Activated CD8-positive, alpha-beta memory T cell treated with anti-CD3 and anti-CD28 coated beads, Interleukin-2, amount 50 U/mL, for 48 hours (primary cell): Measurements from ENCODE around the gene CFAP54.

ENCODE experiments used
- DNase-seq: peaks from one replicate; pipeline ENCODE4 v3.0.0-alpha.2; 2020

Gene CFAP54

DNA sequence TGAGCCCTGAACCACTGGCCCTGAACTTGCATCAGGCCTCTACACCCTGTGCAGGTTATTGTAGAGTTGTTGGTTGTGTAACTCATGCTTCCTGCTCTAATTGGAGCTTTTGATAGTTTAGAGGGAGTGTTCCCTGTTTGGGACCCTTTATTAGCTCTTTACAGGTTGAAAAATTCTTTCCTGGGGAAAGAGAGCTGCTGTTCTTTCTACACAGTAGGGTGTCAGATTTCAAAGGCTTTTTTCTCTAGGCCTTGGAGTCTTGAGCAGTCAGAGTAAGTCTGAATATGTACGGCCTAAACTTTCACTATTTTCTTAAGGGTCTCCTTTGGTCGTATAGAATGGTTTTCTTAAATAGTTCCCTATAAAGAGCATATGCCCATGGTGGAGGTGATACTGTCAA, 356.9 kb downstream of the CFAP54 start:
- no peak for DNase-seq

DNA sequence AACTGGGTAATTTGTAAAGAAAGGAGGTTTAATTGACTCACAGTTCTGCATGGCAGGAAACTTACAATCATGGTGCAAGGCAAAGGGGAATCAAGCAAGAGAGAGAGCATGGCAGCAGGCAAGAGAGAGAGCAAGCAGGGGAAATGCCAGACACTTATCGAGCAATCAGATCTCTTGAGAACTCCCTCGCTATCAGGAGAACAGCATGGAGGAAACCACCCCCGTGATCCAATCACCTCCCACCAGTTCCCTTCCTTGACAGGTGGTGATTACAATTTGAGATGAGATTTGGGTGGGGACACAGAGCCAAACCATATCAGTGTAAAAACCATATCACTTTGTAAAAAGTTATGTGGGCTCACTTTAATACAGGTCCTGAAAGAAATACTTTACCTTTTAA, 361.3 kb downstream of the CFAP54 start:
- DNase-seq, result no peak

DNA sequence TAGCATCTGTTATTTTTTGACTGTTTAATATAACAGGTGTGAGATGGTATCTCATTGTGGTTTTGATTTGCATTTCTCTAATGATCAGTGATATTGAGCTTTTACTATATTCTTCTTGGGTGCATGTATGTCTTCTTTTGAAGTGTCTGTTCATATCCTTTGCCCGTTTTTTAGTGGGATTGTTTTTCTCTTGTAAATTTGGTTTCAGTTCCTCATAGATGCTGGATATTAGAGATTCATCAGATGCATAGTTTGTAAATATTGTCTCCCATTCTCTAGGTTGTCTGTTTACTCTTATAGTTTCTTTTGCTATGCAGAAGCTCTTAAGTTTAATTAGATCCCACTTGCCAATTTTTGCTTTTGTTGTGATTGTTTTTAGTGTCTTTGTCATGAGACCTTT, 368.8 kb downstream of the CFAP54 start:
- no peak for DNase-seq

DNA sequence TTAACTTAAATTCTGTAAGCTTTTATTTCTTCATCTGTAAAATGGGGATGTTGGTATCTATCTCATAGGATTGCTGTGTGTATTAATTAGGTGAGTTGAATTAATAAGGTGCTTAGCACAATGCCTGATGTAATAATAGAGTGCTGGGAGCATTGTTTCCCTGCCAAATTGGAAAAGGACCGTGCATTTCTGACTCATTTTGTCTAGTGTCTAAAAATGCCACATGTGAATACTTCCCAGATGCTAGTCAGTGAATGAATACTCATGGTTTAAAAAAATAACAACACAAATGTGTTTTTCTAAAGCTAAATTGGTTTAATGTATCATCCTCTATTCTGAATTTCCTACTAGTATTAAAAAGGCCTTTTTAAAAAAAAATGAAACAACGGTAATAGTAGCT, 372.3 kb downstream of the CFAP54 start:
- no peak for DNase-seq

DNA sequence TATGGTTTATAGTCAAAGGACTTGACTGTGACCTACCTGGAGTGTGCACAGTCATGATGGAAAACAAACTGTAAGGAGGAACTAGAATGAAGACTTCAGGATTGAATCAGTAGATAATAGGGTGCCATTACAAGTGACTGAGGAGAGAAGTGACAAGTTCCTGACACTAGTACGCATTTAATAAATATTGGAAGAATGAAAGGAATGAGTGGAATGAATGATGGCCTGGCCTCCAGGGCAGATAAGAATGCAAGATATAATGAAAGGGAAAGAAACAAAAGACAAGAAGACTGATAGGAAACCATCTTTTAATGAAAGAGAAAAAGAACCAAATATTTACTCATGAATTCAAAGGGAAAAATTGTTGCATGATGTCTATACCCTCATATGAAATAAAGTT, 372.9 kb downstream of the CFAP54 start:
- no peak for DNase-seq

DNA sequence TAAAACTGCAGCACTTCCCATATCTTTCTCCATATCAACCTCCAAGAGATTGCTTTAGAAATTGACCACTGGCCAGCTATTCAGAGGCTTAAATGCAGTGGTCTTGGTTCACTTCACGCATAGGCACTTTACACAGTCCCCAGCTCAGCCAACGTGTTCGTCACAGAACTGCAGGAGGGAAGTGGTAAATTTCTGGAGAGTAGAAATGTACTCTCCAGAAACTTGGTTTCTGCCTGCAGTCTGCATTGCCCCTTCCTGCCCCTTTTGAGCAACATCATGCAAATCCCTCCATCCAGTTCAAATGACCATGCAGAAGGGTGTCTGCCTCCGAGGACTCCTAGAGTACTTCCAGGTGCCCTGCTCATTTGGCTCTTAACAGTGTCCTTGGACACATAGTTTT, 375.0 kb downstream of the CFAP54 start:
- DNase-seq, result no peak

DNA sequence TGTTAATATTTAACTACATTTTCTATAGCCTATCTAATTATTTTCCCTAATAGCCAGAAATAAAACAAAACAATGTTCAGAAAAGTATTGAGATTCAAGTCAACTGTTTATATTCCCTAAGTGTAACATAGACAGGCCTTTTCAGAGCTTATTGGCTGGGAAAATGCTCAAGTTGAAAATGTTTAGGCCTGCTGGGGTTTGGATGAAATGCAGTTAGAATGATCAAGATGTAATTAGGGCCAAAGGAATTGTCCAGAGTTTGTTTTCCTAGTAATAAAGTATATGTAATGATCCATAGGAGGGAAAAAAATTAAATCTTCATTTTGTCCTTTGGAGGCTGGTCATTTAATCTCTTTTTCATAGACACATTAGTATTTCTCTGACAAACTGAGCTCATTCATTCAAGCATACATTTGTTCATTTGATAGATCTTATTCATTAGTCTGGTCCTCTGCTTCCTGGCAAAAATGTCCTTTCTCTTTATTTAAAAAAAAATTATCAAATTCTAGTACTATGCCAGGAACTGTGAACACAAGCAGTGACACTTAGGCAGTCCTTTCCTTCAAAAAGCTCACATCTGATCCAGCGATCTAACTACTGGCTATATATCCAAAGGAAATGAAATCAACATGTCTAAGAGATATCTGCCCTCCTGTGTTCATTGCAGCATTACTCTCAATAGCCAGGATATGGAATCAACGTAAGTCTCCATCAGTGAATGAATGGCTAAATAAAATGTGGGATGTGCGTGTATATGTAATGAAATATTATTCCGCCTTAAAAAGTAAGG, 377.6 kb downstream of the CFAP54 start:
- DNase-seq, result no peak

DNA sequence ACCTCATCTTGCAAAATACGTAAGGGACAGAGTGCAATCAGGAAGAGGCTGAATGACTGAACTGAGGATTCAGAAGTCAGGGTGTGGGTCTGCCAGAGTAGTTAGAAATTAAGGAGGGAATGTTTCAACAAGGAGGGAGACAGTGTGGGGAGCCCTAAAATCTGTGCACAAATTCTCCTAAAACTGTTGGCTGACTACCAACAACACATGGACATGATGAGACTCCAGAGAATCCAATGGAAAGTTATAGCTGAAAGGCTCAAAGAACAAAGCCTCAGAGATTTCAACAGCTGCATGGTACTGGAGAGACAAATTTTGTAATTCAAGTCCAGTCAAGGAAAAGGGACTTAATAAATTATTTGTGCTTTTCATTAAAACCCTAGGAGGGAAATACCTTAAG, 381.6 kb downstream of the CFAP54 start:
- DNase-seq, result no peak

DNA sequence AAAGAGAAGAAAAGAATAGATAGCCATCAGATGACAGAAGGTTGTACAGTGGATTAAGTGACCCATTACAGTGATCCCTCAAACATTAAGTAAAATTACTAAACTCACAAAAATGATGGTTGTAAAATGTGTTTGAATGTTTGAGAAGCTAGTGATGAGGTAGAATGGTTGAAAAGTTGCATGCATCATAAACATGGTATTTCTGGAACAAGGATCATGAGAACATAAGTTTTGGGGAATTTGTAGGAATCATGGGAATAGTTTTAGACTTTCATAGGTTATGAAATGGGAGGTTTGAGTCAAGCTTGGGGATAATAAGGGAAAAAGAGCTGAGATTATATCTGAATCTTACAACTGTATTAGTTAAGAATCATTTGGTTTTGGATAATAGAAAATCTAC, 383.6 kb downstream of the CFAP54 start:
- DNase-seq, result no peak

DNA sequence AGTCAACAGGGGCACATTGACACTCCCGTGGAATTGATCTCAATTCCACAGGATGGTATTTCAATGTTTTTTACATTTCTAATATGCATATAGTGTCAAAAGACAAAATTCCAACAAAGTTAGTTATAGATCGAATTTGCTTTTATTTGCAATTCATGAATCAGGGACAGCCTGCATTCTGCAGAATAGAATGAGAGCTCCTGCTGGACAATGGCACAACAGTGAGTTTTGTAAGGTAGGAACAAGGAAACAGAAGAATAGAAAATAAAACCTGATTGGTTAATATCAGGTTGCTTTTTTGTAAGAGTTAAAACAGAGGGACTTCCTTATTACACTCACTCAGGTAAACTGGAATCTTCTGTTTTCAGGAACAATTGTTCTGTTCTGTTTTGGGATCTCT, 384.8 kb downstream of the CFAP54 start:
- no peak for DNase-seq

DNA sequence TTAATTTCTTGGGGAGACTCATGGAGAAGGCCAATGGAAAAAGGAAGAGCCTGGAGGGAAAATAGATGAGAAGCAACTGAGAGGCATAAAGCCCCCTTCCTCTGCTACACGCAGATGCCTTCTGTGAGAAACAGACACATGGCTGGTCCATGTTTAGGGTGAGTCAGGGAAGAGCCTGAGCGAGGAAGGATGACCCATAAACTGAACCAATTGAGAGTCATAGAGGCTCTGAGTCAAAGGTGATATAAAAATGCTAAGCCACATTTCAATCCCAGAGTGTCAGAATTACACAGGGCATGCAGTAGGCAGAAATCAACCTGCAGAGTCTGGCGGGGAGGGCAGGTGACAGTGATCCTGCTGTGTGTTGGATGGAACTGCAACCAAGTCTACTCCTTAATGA, 387.6 kb downstream of the CFAP54 start:
- no peak for DNase-seq

DNA sequence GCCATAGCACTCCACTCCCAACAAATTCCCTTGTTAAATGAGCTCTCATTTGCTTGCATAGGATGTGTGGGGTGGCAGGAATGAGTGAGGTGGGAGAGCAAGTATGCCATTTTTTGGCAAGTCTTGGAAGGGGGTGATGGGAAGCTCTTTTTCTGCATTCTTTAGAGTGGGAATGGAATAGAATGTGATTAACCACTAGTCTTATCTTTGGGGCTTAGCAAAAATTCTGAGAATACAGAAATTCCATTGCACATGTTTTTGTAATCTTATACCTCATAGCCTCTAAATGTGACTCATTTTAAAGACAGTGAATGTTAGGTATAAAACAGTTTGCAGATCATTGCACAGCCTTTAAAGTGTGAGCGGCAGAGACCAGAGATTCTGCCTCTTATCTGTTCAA, 389.3 kb downstream of the CFAP54 start:
- no peak for DNase-seq

DNA sequence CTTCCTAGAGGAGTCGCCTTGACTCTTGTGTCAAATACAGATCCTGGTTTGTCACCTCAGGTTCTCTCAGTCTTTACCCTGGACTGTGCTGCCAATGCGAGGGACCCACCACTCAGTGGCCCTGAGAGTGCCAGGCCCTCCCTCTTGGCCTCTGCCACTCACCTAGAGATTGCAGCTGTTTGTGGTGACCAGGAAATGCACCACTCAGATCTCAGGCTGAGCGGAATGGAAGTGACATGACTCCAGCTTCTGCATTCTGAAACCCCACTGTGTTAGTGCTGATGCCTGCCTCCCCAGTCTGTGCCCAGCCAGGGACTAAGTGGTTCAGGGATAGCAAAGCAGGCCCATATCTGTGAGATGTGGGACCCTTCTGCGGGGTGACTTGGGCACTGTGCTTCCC, 389.9 kb downstream of the CFAP54 start:
- DNase-seq, result no peak

DNA sequence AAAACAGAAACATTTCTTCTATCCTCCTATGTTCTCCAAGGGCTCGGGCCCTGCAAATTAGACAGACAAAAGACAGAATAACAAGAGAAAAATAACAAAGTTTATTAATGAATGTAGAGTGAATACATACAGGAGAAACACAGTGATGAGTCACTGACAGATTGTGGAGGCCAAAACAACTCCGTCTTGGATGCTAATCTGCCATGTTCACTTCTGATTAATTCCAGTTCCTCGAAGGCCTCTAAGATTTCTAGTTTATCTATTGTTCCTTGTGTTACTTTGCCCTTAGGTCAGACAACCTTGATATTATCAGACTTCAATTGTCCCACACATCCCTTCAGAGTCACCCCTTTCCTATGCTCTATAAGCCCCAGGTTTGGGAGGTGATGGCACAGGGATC, 390.8 kb downstream of the CFAP54 start:
- no peak for DNase-seq

DNA sequence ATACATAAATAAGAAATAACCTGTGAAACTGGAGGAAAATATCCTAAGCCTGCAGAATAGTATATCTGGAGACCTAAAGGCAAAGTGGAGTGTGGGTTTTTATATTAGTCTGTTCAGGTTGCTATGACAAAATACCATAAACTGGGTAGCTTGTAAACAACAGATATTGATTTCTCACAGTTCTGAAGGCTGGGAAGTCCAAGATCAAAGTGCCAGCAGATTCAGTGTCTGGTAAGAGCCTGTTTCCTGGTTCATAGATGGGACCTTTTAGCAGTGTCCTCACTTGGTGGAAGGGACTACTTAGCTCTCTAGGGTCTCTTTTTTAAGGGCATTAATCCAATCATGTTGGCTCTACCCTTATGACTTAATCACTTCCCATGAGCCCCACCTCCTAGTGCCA, 392.2 kb downstream of the CFAP54 start:
- DNase-seq, result no peak

DNA sequence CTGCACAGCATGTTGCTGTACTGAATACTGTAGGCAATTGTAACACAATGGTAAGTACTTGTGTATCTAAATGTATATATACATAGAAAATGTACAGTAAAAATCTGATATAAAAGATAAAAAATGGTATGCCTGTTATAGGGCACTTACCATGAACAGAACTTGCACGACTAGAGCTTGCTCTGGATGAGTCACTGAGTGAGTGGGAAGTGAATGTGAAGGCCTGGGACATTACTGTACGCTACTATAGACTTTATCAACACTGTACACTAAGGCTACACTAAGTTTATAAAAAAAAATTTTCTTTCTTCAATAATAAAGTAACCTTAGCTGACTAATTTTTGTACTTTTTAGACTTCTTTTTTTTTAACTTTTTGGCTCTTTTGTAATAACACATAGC, 393.5 kb downstream of the CFAP54 start:
- no peak for DNase-seq

DNA sequence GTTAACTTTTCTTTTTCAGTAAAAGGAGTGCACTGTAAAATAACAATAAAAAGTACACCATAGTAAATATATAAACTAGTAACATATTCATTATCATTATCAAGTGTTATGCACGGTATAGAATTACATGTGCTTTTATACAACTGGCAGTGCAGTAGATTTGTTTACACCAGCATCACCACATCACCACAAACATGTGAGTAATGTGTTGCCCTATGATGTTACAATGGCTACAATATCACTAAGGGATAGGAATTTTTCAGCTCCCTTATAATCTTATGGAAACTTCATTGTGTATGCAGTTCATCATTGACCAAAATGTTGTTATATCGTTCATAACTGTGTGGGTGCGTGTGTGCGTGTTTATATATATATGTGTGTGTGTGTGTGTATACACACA, 394.2 kb downstream of the CFAP54 start:
- DNase-seq, result no peak

DNA sequence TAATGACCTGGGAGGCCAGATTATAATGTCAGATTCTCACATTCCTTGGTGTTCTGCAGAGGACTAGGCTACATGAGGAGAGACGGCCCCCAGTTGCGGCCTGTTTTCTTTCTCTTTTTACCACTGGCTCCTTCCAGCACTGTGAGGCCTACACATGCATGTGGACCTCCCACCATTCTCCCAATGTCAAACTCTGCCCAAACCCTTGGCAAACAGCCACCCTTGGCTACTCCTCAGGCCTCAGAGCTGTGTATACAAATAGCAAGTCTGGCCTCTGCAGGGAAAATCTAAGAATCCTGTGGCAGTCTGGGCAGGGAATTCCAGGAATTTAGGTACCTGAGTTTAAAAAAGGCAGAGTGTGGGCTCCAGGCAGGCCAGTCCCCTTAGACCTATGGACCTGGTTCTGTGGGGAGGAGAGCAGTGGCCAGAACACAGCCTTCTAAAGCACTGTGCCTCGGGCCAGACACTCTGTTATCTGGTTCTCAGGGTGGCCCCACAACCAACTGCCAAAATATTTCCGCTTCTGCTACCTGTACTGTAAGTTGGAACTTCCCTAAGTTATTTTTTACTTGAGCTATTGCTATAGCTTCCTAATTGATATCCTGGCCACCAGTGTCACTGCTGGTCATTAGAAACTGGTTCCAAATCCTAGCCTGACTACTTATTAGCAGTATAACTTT, 397.8 kb downstream of the CFAP54 start:
- no peak for DNase-seq

DNA sequence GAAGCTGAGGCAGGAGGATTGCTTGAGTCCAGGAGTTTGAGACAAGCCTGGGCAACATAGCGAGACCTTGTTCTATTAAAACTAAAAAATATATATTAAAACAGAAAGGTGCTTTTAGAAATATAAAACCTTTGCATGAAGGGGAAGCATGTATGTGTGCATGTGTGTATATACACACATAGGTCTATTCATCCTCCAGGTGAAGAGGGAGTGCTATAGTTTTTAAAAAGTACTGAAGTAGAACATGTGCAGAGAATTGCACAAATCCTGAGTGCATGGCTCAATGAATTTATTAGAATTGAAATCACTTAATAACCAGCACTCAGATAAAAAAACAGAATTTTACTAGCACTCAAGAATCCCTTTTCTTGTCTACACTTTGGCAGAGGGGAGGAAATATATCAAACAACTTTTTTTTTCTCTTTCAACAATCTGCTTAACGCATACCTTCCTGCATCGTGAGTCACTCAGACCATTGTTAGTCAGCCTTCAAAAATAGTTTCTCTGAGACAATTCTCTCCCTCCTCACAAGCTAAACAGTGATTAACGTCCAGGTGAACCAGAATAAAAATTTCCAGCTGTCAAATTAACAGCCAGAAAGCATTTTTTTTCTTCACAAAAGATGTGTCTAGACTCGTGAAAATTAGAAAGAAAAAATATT, 400.0 kb downstream of the CFAP54 start:
- DNase-seq, result no peak

DNA sequence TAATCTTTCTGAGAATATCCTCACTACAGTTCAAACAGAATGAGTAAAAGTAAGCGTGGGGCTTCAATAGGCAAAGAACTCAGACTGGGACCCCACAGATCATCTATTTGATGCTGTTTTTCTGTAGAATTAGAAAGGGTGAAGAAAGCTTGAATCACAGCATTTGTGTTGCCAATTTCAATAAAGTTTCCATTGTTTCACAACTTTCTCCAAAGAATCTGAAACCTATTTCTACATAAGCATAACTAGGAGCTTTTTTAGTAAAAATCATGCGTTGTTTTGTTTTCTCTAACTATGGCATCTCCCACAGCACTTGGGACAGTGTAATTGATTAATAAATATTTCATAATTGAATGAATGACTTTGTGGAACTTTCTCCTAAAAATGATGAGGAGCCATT, 401.0 kb downstream of the CFAP54 start:
- DNase-seq, result no peak

DNA sequence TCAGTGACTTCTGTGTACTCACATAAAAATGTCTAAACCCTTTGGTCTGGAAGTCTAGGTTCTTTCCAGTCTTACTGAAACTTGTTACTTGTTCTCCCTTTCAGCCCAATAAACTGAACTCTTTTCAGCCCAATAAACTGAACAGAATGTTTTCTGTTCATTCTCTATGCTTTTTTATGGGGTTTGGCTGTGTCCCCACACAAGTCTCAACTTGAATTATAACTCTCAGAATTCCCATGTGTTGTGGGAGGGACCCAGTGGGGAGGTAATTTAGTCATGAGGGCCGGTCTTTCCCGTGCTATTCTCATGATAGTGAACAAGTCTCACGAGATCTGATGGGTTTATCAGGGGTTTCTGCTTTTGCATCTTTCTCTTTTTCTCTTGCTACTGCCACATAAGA, 402.7 kb downstream of the CFAP54 start:
- DNase-seq, result no peak

DNA sequence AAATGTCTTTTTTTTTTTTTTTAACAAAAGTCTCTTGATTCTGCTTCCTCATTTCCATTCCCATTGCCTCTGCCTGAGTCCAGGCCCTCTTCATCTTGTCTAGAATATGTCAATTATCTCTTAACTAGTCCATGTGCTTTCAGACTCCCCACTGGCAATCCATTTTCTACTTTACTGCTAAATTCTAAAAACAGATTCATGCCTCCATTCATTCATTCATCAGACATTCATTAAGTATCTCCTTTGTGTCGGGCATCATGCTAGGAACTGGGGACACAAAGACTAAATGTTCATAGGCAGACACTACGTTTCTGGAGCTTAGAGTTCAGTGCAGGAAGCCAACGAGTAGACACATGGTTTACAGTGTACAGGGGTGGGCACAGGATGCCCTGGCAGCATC, 408.0 kb downstream of the CFAP54 start:
- no peak for DNase-seq

DNA sequence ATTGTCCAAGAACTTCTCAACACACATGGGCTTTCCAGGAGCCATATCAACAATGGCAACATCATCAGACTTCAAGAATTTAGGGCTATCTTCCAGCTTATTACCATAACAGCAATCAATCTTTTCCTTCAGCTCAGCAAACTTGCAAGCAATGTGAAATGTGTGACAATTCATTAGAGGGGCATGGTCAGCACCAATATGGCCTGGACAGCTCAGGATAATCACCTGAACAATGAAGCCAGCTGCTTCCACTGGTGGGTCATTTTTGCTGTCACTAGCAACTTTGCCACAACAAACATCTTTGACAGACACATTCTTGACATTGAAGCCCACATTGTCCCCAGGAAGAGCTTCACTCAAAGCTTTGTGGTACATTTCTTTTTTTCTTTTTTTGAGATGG, 411.8 kb downstream of the CFAP54 start:
- DNase-seq, result no peak

DNA sequence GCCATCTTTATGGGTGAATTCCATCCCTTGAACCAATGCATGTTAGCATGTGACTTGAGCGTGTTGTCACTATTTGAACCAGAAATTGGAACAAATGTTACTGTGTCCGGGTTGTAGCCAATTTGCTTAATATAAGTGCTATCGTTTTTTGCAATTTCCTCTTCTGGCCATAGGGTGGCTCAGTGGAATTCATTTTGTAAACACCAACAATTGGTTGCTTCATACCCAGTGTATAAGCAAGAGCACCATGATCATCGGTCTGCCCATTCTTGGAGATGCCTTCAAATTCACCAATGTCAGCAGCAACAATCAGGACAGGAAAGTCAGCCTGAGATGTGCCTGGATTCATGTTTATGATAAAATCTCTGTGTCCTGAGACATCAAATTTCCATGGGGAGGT, 412.7 kb downstream of the CFAP54 start:
- DNase-seq, result no peak

DNA sequence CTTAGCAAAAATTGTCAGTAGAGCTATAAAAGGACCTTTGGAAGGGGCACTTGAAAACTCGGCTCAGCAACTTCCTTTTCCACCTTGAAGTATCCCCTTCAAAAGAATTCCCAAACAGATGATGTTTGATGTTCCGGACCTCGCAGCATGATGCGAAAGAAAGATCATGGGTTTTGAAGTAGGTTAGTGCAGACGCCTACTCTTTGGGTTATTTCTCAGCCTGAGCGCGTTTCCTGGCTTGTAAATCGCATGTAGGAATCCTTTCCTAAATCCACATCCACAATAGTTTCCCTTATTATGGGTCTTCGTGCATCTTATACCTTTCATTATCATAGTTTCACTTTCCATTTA, 417.1 kb downstream of the CFAP54 start:
- DNase-seq, result no peak
